Activated naive CD8-positive, alpha-beta T cell treated with anti-CD3 and anti-CD28 coated beads, Interleukin-2, amount 10 ng/mL, durations not matched to agents 7 days and 5 days (primary cell): ENCODE results near the gene GRAP. TPM values are rescaled to one million over a fixed set of nuclear protein-coding genes. Genes with fewer than 3 reads are reported as not detected.

Experiments
- ATAC-seq: fragments of 150-1000 bp; cut with Tn5 transposase; one replicate; pipeline ENCODE4 v1.10.0; 2021; ENCODE audit warnings: low read depth, moderate library complexity
- POLR2A ChIA-PET: fragments of 350-600 bp; sonication (Branson Sonifier 250); formaldehyde crosslinking; loops from one replicate; lab custom pipeline; 2021; ENCODE audit warnings: antibody characterized with exemption; lab: Charles Lee
- DNase-seq: peaks from one replicate; pipeline ENCODE4 v3.0.0; 2021
- H3K27ac Mint-ChIP-seq: one replicate; pipeline ENCODE4 v1.8.0; 2022; ENCODE audit warnings: mild to moderate bottlenecking, mixed read lengths
- H3K27me3 Mint-ChIP-seq: one replicate; pipeline ENCODE4 v1.8.0; 2022; ENCODE audit warnings: mild to moderate bottlenecking, moderate library complexity, mixed read lengths
- H3K36me3 Mint-ChIP-seq: one replicate; pipeline ENCODE4 v1.8.0; 2021; ENCODE audit warnings: mild to moderate bottlenecking, mixed read lengths
- H3K4me1 Mint-ChIP-seq: one replicate; pipeline ENCODE4 v1.8.0; 2021; ENCODE audit warnings: mixed read lengths
- H3K4me3 Mint-ChIP-seq: one replicate; pipeline ENCODE4 v1.8.0; 2022; ENCODE audit warnings: mild to moderate bottlenecking, moderate library complexity, mixed read lengths
- H3K9me3 Mint-ChIP-seq: one replicate; pipeline ENCODE4 v1.8.0; 2021; ENCODE audit warnings: mixed read lengths
- total RNA-seq, 2 experiments: library from RNA; stranded (reverse); gene quantifications; one replicate each; pipeline ENCODE4 v1.2.3, GENCODE V29; 2021

Gene GRAP
- total RNA-seq, 2 experiments from 2014 or later, result 27.7 to 30.3 TPM

DNA sequence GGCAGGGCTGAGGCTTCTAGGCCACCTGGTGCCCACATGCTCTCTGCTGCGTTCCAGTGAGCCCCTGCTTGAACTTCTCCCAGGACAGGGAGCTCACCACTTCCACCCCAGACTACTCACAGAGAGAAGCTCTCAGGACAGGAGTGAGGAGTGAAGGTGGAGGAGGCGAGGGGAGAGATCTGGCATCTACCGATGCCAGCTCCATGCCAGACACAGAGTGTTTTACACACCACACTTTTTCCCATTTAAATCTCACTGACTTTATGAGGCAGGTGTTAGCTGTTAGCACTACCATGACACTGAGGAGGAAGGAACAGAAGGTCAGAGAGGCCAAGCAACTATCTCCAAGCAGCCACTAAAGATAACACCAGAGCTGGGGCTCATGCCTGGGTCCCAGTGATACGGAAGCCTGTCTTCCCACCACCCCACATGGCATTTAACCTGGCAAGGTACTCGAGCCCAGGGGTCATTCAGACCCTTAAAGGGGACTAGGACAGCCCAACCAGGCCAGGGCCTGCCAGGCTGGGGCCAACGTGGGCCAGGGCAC lies 49.0 kb downstream of the GRAP start:
- no peak for ATAC-seq
- H3K4me3 Mint-ChIP-seq, result no peak overlapping the region

GRCh38 chr17:18996458-18996857 lies 50.3 kb downstream of the GRAP start:
- ATAC-seq (no peak), DNase-seq (no peak)
- Mint-ChIP-seq H3K36me3 (peaks cover 10% of the 10 kb centered on the region), H3K4me1 (peaks cover 12% of the 10 kb centered on the region), H3K4me3 (no peak overlapping the region), H3K27ac (no peak overlapping the region), H3K27me3 (no peaks in the 10 kb centered on the region), H3K9me3 (peaks cover 3% of the 10 kb centered on the region)
- POLR2A ChIA-PET, result interaction anchor here (0.7 kb wide), 1 partner anchor 23 kb away, joined by 3 read pairs; no protein-coding TSS in a partner anchor

More for the DNA sequence above, 49.0 kb downstream of the GRAP start:
- Mint-ChIP-seq H3K4me1 (peaks cover 16% of the 10 kb centered on the region), H3K27ac (no peak overlapping the region), H3K9me3 (peaks cover 3% of the 10 kb centered on the region), H3K27me3 (no peaks in the 10 kb centered on the region), H3K36me3 (peaks cover 10% of the 10 kb centered on the region)
- POLR2A ChIA-PET, result no interaction called here
- DNase-seq, result no peak

DNA sequence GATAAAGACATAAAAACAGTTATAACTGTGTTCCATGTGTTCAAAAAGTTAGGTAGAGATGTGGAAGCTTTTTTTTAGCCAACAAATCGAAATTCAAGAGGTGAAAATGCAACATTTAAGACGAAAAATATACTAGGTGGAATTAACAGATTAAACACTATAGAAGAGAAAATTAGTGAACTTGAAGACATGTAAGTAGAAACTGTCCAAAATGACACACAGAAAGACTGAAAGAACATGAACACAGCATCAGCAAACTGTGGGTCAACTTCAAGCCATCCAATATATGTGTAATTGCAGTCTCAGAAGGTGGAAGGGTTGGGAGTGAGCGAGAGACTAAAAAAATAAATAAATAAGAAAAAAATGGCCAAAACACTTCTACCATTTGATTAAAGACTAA lies 51.5 kb downstream of the GRAP start:
- H3K4me1 Mint-ChIP-seq, result peaks cover 12% of the 10 kb centered on the region
- no peak overlapping the region for H3K27ac Mint-ChIP-seq
- peaks cover 3% of the 10 kb centered on the region for H3K9me3 Mint-ChIP-seq
- no peaks in the 10 kb centered on the region for H3K27me3 Mint-ChIP-seq
- no peak for ATAC-seq
- POLR2A ChIA-PET, result no interaction called here
- peaks cover 10% of the 10 kb centered on the region for H3K36me3 Mint-ChIP-seq
- DNase-seq, result no peak
- H3K4me3 Mint-ChIP-seq, result no peak overlapping the region

DNA sequence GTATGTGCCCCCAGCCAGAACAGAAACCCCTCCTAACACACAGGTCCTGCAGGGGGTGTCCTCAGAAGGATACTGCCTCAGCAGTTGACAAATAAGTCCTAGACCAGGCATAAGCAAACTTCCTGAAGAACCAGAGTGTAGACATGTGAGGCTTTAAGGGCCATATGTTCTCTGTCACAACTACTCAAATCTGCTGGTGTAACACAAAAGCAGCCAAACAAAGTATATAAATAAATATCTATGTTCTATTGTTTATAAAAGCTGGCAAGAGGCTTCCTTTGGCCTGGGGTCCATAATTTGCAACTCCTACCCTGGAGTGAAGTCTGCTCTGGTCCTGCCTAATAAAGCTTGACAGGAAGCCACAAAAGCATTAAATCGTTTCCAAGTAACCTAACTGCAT lies 52.1 kb downstream of the GRAP start:
- peaks cover 3% of the 10 kb centered on the region for H3K9me3 Mint-ChIP-seq
- no peak overlapping the region for H3K4me3 Mint-ChIP-seq
- H3K27me3 Mint-ChIP-seq, result no peaks in the 10 kb centered on the region
- no peak for DNase-seq
- peaks cover 12% of the 10 kb centered on the region for H3K4me1 Mint-ChIP-seq
- no peak overlapping the region for H3K27ac Mint-ChIP-seq
- H3K36me3 Mint-ChIP-seq, result peaks cover 10% of the 10 kb centered on the region
- no peak for ATAC-seq
- POLR2A ChIA-PET, result no interaction called here

- no peak overlapping the region for H3K4me3 Mint-ChIP-seq
- POLR2A ChIA-PET, result no interaction called here
Observed at GRCh38 chr17:18993905-18994526, 52.7 kb downstream of the GRAP start.

GRCh38 chr17:18992454-18993130 lies 54.2 kb downstream of the GRAP start:
- POLR2A ChIA-PET, result no interaction called here
- H3K4me3 Mint-ChIP-seq, result peak overlapping the region; percentile 23
- DNase-seq (no peak), ATAC-seq (peak; percentile 59)
- peaks cover 12% of the 10 kb centered on the region for H3K4me1 Mint-ChIP-seq
- H3K27me3 Mint-ChIP-seq, result no peaks in the 10 kb centered on the region
- no peak overlapping the region for H3K27ac Mint-ChIP-seq
- peaks cover 10% of the 10 kb centered on the region for H3K36me3 Mint-ChIP-seq
- peaks cover 3% of the 10 kb centered on the region for H3K9me3 Mint-ChIP-seq

More at GRCh38 chr17:18993905-18994526, 52.7 kb downstream of the GRAP start:
- no peak for ATAC-seq
- Mint-ChIP-seq H3K4me1 (peaks cover 12% of the 10 kb centered on the region), H3K36me3 (peaks cover 10% of the 10 kb centered on the region), H3K27ac (no peak overlapping the region), H3K27me3 (no peaks in the 10 kb centered on the region), H3K9me3 (peaks cover 3% of the 10 kb centered on the region)
- DNase-seq, result no peak

DNA sequence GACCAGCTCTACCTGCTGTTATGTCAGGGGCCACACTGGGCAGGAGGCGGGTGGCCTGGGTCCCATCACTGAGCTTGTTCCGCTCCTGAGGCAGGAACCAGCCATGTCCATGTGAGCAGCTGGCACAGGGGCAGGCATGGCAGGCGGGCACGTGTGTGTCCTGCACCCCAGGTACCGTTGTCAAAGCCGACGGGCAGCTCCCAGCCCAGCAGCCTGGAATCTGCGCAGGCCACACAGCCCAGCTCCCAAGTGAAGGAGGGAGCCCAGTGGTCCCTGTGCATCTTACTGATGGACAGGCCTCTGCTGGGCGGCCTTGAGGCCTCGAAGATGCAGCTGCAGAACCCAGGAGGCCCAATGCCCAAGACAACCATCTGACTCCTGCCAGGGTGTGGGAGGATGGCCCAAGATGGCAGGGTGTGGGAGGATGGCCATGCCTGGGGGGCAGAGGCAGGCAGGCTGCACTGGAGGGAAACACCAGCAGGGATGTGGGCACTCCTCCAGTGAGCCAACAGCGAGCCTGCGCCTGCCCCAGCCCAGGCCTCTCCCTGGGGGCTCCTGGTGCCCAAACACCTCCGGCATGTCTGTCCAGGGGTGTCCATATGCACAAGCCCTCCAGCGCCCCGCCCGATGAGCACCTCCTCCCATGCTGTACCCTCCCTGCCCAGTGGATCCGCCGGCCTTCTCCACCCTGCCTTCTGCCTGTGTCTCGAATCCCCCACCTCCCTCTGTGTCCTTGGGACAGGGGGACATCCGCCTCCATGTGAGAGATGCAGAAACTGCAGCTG lies 55.0 kb downstream of the GRAP start:
- Mint-ChIP-seq H3K27ac (no peak overlapping the region), H3K4me3 (no peak overlapping the region)

DNA sequence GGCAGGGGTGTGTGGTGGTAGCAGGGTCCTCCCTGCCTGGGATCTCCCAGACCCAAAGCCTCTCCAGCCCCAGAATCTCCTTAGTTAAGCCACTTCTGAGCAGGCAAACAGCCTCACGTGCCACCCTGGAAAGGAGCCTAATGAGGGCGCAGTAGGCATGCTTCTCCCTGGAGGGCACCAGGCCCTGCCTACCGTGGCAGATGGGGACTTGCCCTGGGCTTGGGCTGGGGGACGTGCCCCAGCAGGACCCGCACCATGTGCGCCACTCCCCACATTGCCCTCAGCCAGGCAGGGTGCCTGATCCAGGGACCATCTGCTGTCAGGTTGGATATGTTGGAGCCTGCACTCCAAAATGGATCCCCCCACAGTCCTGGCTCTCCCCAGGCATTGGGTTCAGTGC lies 56.4 kb downstream of the GRAP start:
- peaks cover 18% of the 10 kb centered on the region for H3K4me1 Mint-ChIP-seq
- POLR2A ChIA-PET, result no interaction called here
- no peak for DNase-seq
- H3K27me3 Mint-ChIP-seq, result no peaks in the 10 kb centered on the region
- peaks cover 3% of the 10 kb centered on the region for H3K9me3 Mint-ChIP-seq
- ATAC-seq, result no peak
- no peak overlapping the region for H3K4me3 Mint-ChIP-seq
- H3K36me3 Mint-ChIP-seq, result peaks cover 4% of the 10 kb centered on the region
- H3K27ac Mint-ChIP-seq, result no peak overlapping the region

More for the DNA sequence above, 55.0 kb downstream of the GRAP start:
- H3K27me3 Mint-ChIP-seq, result no peaks in the 10 kb centered on the region
- H3K4me1 Mint-ChIP-seq, result peaks cover 18% of the 10 kb centered on the region
- no peak for DNase-seq
- POLR2A ChIA-PET, result interaction anchor here (1.2 kb wide), 1 partner anchor 11 kb away, joined by 3 read pairs; no protein-coding TSS in a partner anchor
- no peak for ATAC-seq
- H3K36me3 Mint-ChIP-seq, result peaks cover 9% of the 10 kb centered on the region
- peaks cover 3% of the 10 kb centered on the region for H3K9me3 Mint-ChIP-seq

GRCh38 chr17:18988546-18989173 lies 58.1 kb downstream of the GRAP start:
- no peaks in the 10 kb centered on the region for H3K36me3 Mint-ChIP-seq
- H3K27ac Mint-ChIP-seq, result no peak overlapping the region
- no peak for ATAC-seq
- H3K27me3 Mint-ChIP-seq, result no peaks in the 10 kb centered on the region
- H3K4me3 Mint-ChIP-seq, result no peak overlapping the region
- peaks cover 18% of the 10 kb centered on the region for H3K4me1 Mint-ChIP-seq
- H3K9me3 Mint-ChIP-seq, result no peaks in the 10 kb centered on the region
- POLR2A ChIA-PET, result no interaction called here
- no peak for DNase-seq

DNA sequence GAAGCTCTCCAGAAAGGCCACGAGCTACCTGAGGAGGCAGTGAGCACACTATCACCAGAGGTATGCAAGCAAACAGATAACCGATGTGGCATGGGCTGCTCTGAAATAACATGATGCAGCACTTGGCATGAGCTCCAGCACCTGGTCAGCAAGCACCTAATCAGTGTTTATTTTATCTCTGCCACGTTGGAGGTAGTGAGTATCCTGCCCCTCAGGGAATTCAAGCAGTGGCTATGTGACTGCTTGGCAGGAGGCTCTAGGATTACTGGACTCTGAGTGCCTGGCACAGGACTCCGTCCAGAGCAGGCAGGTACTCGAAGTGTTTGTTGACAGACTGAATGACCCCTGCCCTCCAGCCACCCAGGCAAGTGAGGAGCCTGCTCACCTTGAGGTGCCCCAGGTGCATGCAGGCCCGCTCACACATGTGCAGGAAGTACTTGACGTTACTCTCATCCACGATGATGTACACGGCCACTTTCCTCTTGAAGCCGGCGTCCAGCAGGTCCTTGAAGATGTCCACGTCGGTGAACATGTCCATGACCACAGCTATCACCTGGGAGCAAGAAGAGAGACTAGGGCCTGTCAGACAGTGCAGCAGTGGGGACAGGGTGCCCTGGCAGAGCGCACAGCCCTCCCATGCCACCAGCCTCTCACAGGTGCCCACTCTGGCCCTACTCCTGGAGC lies 58.8 kb downstream of the GRAP start:
- Mint-ChIP-seq H3K36me3 (no peaks in the 10 kb centered on the region), H3K4me3 (no peak overlapping the region), H3K27ac (no peak overlapping the region), H3K4me1 (peaks cover 14% of the 10 kb centered on the region), H3K9me3 (no peaks in the 10 kb centered on the region), H3K27me3 (no peaks in the 10 kb centered on the region)
- POLR2A ChIA-PET, result no interaction called here
- no peak for ATAC-seq
- no peak for DNase-seq

- ATAC-seq, result no peak
- no peaks in the 10 kb centered on the region for H3K27me3 Mint-ChIP-seq
- no peak overlapping the region for H3K27ac Mint-ChIP-seq
- H3K36me3 Mint-ChIP-seq, result no peaks in the 10 kb centered on the region
- H3K9me3 Mint-ChIP-seq, result no peaks in the 10 kb centered on the region
- no peak overlapping the region for H3K4me3 Mint-ChIP-seq
- POLR2A ChIA-PET, result no interaction called here
- peaks cover 8% of the 10 kb centered on the region for H3K4me1 Mint-ChIP-seq
- no peak for DNase-seq
Observed at GRCh38 chr17:18987230-18987610, 59.5 kb downstream of the GRAP start.

DNA sequence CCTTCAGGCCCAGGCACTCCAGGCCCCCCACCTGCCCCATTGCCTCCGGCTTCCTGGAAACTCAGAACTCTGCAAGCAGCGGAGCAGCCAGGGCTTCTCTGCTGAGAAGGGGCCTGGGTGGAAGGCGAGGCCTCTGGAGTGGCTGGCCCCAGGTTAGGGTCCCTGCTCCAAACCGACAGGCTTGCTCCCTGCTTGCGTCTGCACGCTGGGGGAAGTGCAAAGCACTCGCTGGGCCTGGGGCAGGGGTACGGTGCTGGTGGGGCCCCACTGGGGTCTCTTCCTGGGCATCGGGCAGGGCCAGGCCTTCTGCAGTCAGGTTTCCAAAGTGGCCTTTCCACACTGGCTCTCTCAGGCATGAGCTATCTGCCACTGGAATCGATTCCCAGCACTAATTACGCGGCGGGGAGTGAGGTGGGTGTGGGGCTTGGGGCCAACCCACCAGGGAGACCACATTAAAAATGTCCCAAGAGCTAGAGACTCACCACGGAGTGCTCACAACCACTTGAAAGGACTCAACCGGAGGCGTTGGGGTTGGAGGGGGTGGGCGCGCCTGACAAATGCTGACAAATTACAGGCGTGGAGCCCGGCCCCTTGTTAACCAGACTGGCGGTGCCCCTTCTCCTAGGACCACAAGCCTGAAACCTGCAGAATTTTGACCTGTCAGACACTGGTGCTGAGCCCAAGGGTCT lies 60.1 kb downstream of the GRAP start:
- Mint-ChIP-seq H3K27me3 (no peaks in the 10 kb centered on the region), H3K36me3 (no peaks in the 10 kb centered on the region), H3K4me1 (peaks cover 6% of the 10 kb centered on the region), H3K4me3 (no peak overlapping the region), H3K27ac (no peak overlapping the region), H3K9me3 (no peaks in the 10 kb centered on the region)
- peak; percentile 25 for ATAC-seq
- POLR2A ChIA-PET, result no interaction called here
- no peak for DNase-seq
